B cell (primary cell): ENCODE data around the gene CR1. TPM values are rescaled to one million over a fixed set of nuclear protein-coding genes. Genes with fewer than 3 reads are reported as not detected.
"Not testable (repeated sequence)": the region's sequence is repeated elsewhere in the genome, so short reads cannot be mapped to it uniquely, and the experiment has no call there.

Experiments
- ATAC-seq: fragments of 200-7000 bp; cut with Tn5 transposase; one replicate; pipeline ENCODE4 v1.10.0; 2021; ENCODE audit warnings: low read depth, mild to moderate bottlenecking, moderate number of reproducible peaks, moderate library complexity
- CTCF ChIA-PET: fragments of 350-600 bp; sonication (Branson Sonifier 250); formaldehyde crosslinking; loops from one replicate; lab custom pipeline; 2021; ENCODE audit warnings: antibody characterized with exemption, inconsistent platforms; lab: Charles Lee
- POLR2A ChIA-PET: fragments of 350-600 bp; sonication (Branson Sonifier 250); formaldehyde crosslinking; loops from one replicate; lab custom pipeline; 2021; ENCODE audit warnings: antibody characterized with exemption; lab: Charles Lee
- DNase-seq: peaks from one replicate; pipeline ENCODE4 v3.0.0; 2013
- H2AFZ ChIP-seq: 2 replicates; pipeline ENCODE4 v1.6.1; 2012; ENCODE audit warnings: mild to moderate bottlenecking, low read depth, low read length; ENCODE audit not compliant: insufficient read depth, poor library complexity, severe bottlenecking
- H3K27ac ChIP-seq, 2 donors: 1 replicate in 1 of 2; 2 replicates in 1 of 2; pipeline ENCODE4 v1.5.1; 2012 to 2013; ENCODE audit warnings: low read length in 2 of 2, mild to moderate bottlenecking in 2 of 2, moderate library complexity in 1 of 2
- H3K27me3 ChIP-seq, 4 experiments: fragments of 200-600 bp in 1 of 4; sonication (generic) in 1 of 4; replicated peaks in 1 of 4; 1 replicate in 2 of 4; 2 replicates in 2 of 4; pipeline versions ENCODE4 v1.6.1 to v1.7.0; 2013 to 2016; ENCODE audit warnings: low read length in 3 of 4, mild to moderate bottlenecking in 2 of 4, mixed read lengths in 1 of 4, moderate library complexity in 1 of 4; ENCODE audit not compliant: insufficient read depth in 4 of 4, control insufficient read depth in 3 of 4; ENCODE audit errors: control extremely low read depth in 1 of 4
- H3K36me3 ChIP-seq, 2 experiments: replicated peaks in 1 of 2; 1 replicate in 1 of 2; 2 replicates in 1 of 2; pipeline versions ENCODE4 v1.6.1 to v1.7.1; 2013; ENCODE audit warnings: low read length in 1 of 2; ENCODE audit not compliant: insufficient read depth in 2 of 2, control insufficient read depth in 1 of 2; ENCODE audit errors: control extremely low read depth in 1 of 2, extremely low read depth in 1 of 2
- H3K4me1 ChIP-seq, 2 donors: fragments of 200-600 bp in 1 of 2; sonication (generic) in 1 of 2; 1 replicate in 1 of 2; 2 replicates in 1 of 2; pipeline versions ENCODE4 v1.5.1 to v1.6.1; 2013 to 2017; ENCODE audit warnings: low read length in 2 of 2; ENCODE audit not compliant: control insufficient read depth in 2 of 2, insufficient read depth in 2 of 2
- H3K4me2 ChIP-seq: replicated peaks from 2 replicates; pipeline ENCODE3; 2012; ENCODE audit warnings: mild to moderate bottlenecking, low read depth, low read length; ENCODE audit not compliant: poor library complexity, severe bottlenecking
- H3K4me3 ChIP-seq, 5 experiments: fragments of 200-600 bp in 1 of 5; sonication (generic) in 1 of 5; 1 replicate in 3 of 5; 2 replicates in 2 of 5; pipeline versions ENCODE4 v1.5.1 to v1.7.0; 2011 to 2016; ENCODE audit warnings: low read length in 4 of 5, mild to moderate bottlenecking in 4 of 5, low read depth in 2 of 5, control low read depth in 1 of 5, moderate library complexity in 1 of 5; ENCODE audit not compliant: insufficient read depth in 1 of 5; ENCODE audit errors: control extremely low read depth in 1 of 5, extremely low read depth in 1 of 5
- H3K79me2 ChIP-seq: fragments of 200-600 bp; sonication (generic); one replicate; pipeline ENCODE4 v1.6.0; 2016; ENCODE audit warnings: low read length; ENCODE audit not compliant: control insufficient read depth, insufficient read depth
- H3K9ac ChIP-seq: fragments of 200-600 bp; sonication (generic); 2 replicates; pipeline ENCODE4 v1.6.1; 2017; ENCODE audit warnings: mild to moderate bottlenecking, low read length, moderate library complexity
- H3K9me3 ChIP-seq, 3 donors: one replicate each; pipeline versions ENCODE4 v1.6.1 to v1.7.1; 2013; ENCODE audit warnings: low read length in 2 of 3; ENCODE audit not compliant: control insufficient read depth in 2 of 3, insufficient read depth in 1 of 3; ENCODE audit errors: control extremely low read depth in 1 of 3
- H4K20me1 ChIP-seq: 2 replicates; pipeline ENCODE4 v1.6.0; 2012; ENCODE audit warnings: mild to moderate bottlenecking, low read length; ENCODE audit not compliant: insufficient read depth, control insufficient read depth, poor library complexity, severe bottlenecking
- H3K27ac Mint-ChIP-seq: one replicate; pipeline ENCODE4 v1.8.0; 2021; ENCODE audit warnings: mixed read lengths
- H3K27me3 Mint-ChIP-seq: one replicate; pipeline ENCODE4 v1.8.0; 2021; ENCODE audit warnings: mixed read lengths
- H3K4me1 Mint-ChIP-seq: one replicate; pipeline ENCODE4 v1.8.0; 2021; ENCODE audit warnings: mixed read lengths
- H3K4me3 Mint-ChIP-seq: one replicate; pipeline ENCODE4 v1.8.0; 2021; ENCODE audit warnings: mixed read lengths
- H3K9me3 Mint-ChIP-seq: one replicate; pipeline ENCODE4 v1.8.0; 2022; ENCODE audit warnings: mixed read lengths; ENCODE audit not compliant: insufficient read depth
- EZH2 ChIP-seq: IDR thresholded peaks from 2 replicates; pipeline ENCODE4 v1.6.1; 2012; ENCODE audit warnings: borderline replicate concordance, low read depth, mild to moderate bottlenecking, moderate library complexity, low read length; ENCODE audit not compliant: insufficient read depth, poor library complexity, severe bottlenecking
- WGBS: methylation state at CpG from one replicate; pipeline ENCODE4 v1.1.5; 2013; ENCODE audit warnings: missing lambda C conversion rate; ENCODE audit not compliant: insufficient coverage; 5-methylcytosine and 5-hydroxymethylcytosine counted together
- intact Hi-C: fragments of 100-400 bp; cut with micrococcal nuclease; formaldehyde crosslinking; loops from one replicate; pipeline ENCODE4 v1.10.0; 2022
- polyA plus RNA-seq: library from polyadenylated mRNA; depleted of rRNA; stranded (reverse); fragments of >200 nt; gene quantifications from 2 replicates; pipeline ENCODE4 v1.2.3, GENCODE V29; 2012
- total RNA-seq, 2 donors: library from RNA; stranded (reverse); fragments of 120-200 nt in 1 of 2; gene quantifications; 1 replicate in 1 of 2; 2 replicates in 1 of 2; pipeline versions ENCODE4 v1.2.3 to v1.2.4, GENCODE V29; 2013 to 2022
- TF ChIP-seq, protein P1 (sequence below): fragments of 200-600 bp; IDR thresholded peaks from one replicate; pipeline ENCODE4 v1.8.0; 2022; ENCODE audit warnings: antibody characterized with exemption, mild to moderate bottlenecking

The CR1 gene
- total and polyA plus RNA-seq, 2 donors (not counting 1 experiment from before 2014, with no cell fraction given) = 26.4 to 36.7 TPM

DNA sequence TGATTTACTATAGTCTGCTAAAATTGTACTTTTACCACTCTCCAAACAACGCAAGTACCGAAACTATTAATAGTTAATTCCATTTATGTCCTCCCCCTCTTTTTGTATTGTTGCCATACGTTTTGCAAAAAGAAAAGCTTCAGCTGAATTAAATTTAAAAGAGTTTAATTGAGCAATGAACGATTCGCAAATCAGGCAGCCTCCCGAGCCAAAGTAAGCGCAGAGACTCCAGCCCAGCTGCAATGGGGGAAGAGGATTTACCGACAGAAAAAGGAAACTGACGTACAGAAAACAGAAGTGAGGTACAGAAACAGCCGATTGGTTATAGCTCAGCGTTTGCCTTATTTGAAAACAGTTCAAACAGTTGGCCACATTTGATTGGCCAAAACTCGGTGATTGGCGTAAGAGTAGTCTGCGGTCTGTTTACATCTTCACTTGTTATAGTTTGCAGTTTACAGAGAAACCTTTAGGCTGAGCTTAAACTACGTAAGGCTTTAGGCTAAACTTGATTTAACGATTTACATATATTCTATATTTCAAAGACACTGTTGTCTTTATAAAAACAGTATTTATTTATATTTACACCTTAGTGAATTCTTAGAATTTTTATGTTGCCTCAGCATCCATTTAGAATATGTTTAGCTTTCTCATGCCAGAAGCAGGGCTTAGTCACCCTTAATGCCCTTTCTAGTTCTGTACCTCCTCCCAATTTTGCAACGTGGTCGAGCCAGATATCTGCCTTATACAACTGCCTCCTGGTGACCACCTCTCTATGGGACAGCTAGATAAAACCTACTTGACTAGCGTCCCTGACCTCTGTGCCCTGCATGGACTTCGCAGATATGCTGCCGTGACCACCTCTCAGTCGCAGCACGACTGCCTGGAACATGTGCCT is 23.8 kb downstream of the CR1 start:
- ChIA-PET CTCF (interaction anchor here (0.5 to 0.9 kb wide), 2 partner anchors 115 to 470 kb away, joined by 3 to 5 read pairs; no protein-coding TSS in a partner anchor), POLR2A (no interaction called here)
- H4K20me1 ChIP-seq = no peaks in the 10 kb centered on the region
- H3K4me1 ChIP-seq = no peaks in the 10 kb centered on the region
- TF ChIP-seq, protein P1, sequence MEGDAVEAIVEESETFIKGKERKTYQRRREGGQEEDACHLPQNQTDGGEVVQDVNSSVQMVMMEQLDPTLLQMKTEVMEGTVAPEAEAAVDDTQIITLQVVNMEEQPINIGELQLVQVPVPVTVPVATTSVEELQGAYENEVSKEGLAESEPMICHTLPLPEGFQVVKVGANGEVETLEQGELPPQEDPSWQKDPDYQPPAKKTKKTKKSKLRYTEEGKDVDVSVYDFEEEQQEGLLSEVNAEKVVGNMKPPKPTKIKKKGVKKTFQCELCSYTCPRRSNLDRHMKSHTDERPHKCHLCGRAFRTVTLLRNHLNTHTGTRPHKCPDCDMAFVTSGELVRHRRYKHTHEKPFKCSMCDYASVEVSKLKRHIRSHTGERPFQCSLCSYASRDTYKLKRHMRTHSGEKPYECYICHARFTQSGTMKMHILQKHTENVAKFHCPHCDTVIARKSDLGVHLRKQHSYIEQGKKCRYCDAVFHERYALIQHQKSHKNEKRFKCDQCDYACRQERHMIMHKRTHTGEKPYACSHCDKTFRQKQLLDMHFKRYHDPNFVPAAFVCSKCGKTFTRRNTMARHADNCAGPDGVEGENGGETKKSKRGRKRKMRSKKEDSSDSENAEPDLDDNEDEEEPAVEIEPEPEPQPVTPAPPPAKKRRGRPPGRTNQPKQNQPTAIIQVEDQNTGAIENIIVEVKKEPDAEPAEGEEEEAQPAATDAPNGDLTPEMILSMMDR = no peak
- TF ChIP-seq EZH2 = no peak
- 93% methylated on average over 16 of the region's 23 CpGs for whole genome bisulfite sequencing
- peaks cover 0 to 2% (median 0%) of the 10 kb centered on the region in 3 donors for H3K9me3 ChIP-seq
- Mint-ChIP-seq H3K27me3 (no peaks in the 10 kb centered on the region), H3K4me1 (no peaks in the 10 kb centered on the region), H3K9me3 (no peaks in the 10 kb centered on the region), H3K4me3 (no peak overlapping the region), H3K27ac (no peak overlapping the region)
- no peaks in the 10 kb centered on the region for H3K79me2 ChIP-seq
- H3K27ac ChIP-seq = no peak overlapping the region
- H3K9ac ChIP-seq = no peak overlapping the region
- no peaks in the 10 kb centered on the region for H3K27me3 ChIP-seq
- intact Hi-C loops = no loop called here
- H3K4me3 ChIP-seq = no peak overlapping the region
- peaks cover 4 to 12% of the 10 kb centered on the region in 2 experiments for H3K36me3 ChIP-seq
- H2AFZ ChIP-seq = no peak overlapping the region
- ATAC-seq (no peak), DNase-seq (no peak)
- no peak overlapping the region for H3K4me2 ChIP-seq

DNA sequence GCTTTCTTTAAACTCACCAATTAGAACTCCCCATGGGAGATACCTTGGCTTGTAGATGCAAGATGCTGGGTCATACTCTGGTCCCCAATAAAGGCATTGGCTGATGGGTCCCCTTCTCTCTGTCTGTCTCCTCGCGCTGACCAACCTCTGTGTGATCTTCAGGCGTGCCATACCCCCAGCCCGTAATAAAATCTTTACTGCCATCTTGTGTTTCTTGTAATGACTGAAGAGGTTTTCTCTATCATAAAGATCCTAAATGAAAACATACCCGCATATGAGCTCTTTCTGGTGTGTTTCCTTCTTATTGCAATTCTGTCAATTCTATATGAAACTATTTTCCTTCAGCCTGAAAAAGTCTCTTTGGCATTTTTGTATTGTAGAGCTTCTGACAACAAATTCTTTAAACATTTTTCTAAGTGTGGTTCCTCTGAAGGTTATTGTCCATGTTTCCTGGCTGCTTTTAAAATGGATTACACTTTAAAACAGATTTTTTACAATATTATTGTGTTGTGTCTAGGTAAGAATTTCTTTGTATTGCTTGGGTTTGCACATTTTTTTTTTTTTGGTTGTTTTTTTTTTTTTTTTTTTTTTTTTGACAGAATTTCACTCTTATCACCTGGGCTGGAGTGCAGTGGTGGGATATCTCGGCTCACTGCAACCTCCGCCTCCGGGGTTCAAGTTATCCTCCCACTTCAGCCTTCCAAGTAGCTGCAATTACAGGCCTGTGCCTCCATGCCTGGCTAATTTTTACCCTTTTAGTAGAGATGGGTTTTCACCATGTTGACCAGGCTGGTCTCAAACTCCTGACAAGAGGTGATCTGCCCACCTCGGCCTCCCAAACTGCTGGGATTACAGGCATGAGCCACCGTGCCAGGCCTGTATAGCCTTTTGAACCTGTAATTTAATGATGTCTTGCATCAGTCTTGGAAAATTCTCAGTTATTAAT is 24.7 kb downstream of the CR1 start:
- H3K9me3 ChIP-seq, H3K27ac Mint-ChIP-seq, H3K4me3 ChIP-seq, H3K79me2 ChIP-seq, H3K27me3 Mint-ChIP-seq, ATAC-seq, H3K27me3 ChIP-seq, DNase-seq, intact Hi-C loops, POLR2A ChIA-PET, H3K4me1 Mint-ChIP-seq, H3K9me3 Mint-ChIP-seq, H3K4me2 ChIP-seq, H4K20me1 ChIP-seq, H2AFZ ChIP-seq, H3K27ac ChIP-seq, H3K4me3 Mint-ChIP-seq, H3K4me1 ChIP-seq, H3K9ac ChIP-seq: not testable (repeated sequence)
- WGBS = no CpG with 5 or more reads among the region's 10 CpGs
- CTCF ChIA-PET = interaction anchor here (0.6 to 0.7 kb wide), 2 partner anchors 477 to 501 kb away, joined by 3 to 4 read pairs; no protein-coding TSS in a partner anchor
- peaks cover 4 to 14% of the 10 kb centered on the region in 2 experiments for H3K36me3 ChIP-seq

DNA sequence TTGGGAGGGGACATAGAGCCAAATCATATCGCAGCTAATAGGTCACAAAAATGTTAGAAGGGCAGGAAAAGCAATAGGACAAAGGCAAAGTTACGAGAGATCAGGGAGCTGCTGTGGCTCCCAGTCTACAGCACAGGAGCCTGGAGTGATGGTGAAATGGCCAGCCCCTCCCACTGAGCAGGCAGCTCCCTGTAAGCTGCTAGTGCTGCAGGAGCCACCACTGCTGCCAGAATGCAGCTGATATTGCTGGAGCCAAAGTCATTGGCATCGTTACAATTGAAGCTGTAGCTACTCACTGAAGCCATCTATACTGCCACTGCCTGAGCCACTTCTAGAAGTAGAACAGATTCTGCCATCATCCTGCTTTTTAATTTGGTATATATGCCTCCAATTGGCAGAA is 29.3 kb downstream of the CR1 start:
- not testable (repeated sequence) for H3K9ac ChIP-seq

More for the DNA sequence above, 29.3 kb downstream of the CR1 start:
- ATAC-seq, H3K4me2 ChIP-seq, H3K36me3 ChIP-seq, H3K27me3 ChIP-seq, DNase-seq, intact Hi-C loops, H3K27me3 Mint-ChIP-seq, H3K79me2 ChIP-seq, POLR2A ChIA-PET, H3K4me3 ChIP-seq, H3K27ac ChIP-seq, CTCF ChIA-PET, H4K20me1 ChIP-seq, H3K27ac Mint-ChIP-seq, H3K4me1 Mint-ChIP-seq, H3K9me3 Mint-ChIP-seq, H2AFZ ChIP-seq, H3K9me3 ChIP-seq, H3K4me1 ChIP-seq, H3K4me3 Mint-ChIP-seq: not testable (repeated sequence)
- WGBS = no CpG with 5 or more reads among the region's 3 CpGs
